ENCODE measurements around the gene HOXA7.

HOXA7 gene

DNA sequence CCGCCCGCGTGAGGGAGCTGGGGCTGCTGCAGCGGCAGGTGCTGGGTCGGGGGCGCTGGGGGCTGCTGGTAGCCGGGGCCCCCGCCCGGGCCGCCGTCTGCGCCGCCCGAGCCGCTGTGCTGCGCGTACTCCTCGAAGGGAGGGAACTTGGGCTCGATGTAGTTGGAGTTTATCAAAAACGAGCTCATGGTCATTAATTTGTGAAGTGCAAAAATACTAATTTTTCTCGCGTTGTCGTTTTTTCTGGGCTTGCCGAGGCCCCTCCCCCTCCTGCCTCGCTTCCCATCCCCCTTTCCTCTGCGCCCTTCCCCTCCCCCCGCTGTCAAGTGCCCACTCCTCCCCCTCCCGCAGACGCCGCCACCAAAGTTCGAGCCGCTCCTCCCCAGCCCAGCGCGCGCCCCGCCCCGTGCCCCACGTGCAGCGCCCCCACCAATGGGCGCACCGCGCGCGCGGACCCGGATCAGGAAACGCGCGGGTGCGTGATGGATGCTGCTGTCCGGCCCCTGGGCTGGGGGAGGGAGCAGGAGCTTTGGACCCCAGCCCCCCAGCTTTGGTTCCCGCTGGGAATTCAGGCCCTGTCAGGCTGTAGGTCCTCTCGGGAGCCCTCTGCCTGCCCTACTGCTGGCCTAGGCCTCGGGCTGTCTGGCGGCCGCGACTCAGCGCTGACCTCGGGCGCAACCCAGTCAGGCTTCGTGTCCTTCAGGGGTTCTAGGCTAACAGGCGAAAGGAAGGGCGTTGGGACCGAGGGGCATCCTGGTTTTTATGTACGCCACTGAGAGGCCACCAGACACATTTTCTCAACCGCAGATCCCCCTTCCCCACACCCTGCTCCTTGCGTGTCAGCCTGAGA lies 25.7 kb downstream of the HOXA7 start, which contains the start of gene HOXA4:
Gene HOXA4, minus strand, starts transcription at position 218 of the 850 bp plus-strand sequence. Its CDS starts 24 bp downstream, at position 194.
- DNase-seq, result peak; percentile 72 to 79

DNA sequence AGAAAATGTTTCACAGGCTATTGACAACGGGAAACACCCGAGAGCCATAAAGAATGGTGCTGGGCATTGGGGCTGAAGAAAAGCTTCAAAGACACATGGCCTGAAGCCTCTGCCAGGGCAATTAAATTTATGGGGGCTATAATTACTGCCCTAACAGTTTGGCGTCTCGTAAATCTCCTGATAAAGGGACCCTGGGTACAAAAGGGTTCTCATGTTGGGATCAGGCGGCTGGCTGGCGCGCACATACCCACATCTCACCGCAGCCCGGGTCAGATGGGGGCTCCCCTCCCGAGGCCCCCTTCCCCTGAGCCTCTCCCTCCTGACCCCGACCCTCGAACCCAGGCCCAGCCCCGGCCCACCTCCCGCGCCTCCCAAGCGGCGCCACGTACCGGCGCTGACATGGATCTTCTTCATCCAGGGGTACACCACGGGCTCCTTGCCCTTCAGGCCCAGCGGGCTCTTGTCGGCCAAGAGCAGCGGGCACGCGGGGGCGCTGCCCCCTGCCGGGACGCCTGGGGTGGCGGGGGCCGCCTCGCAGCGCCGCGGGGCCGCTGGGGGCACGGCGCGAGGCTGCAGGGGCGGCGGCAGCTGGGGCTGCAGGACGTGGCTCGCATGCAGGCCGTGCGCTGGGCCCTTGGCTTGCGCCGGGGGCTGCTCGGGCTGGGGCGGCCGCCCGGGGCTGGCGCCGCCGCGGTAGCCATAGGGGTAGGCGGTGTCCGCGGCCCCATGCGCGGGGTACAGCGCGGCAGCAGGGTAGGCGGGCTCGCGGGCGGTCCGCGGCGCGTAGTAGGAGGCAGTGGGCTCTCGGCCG lies 26.5 kb downstream of the HOXA7 start:
- DNase-seq, result no peak

DNA sequence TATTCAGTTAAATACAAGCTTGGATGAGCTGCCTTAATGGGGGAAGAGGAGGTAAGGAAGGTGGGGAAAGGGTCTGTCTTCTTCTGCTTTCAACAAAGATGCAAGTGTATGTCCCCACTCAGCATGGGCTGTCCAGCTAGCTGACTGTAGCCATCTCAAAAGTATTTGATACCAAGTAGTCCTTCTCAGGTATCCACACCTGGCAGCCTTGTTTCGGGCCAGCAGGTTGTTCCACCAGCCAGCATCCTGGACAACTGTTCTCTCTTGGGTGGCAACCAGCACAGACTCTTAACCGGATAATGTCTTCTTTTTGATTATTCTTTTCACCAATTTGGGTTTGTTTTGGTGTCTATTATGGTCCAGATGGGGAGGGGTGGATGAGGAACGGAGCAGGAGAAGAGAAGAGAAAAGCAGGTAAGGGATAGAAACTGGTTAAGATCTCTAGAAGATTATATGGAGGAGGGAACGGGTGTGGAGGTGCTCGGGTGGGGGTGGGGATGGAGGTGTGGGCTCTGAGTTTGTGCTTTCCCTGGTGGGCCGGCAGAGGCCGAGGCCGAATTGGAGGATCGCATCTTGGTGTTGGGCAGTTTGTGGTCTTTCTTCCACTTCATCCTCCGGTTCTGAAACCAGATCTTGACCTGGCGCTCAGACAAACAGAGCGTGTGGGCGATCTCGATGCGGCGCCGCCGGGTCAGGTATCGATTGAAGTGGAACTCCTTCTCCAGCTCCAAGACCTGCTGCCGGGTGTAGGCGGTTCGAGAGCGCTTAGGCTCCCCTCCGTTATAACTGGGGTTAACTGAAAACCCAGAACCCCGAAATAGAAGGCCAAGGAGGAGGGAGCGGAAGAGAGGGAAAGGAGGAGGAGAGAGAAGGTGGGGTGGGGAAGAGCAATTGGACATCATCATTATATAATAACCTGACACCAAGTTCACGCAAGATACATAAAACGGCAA lies 27.4 kb downstream of the HOXA7 start:
- DNase-seq, result no peak

DNA sequence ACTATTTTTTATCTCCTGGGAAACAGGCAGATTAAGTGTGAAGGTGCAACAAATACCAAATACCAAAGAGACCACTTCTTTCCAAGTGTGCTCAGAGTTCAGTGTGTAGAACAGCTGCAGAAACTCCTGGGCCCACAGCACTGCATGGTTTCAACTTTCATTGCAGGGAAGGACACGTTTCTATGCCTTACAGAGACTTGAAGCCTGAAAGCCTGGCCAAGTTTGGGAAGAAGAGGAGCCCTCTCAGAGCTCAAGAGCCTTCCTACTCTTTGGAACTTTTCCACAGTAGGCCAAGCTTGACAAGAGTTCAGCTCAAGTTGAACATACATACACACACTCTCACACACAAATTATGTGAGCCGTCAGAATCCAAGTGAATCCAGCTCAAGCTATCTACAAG lies 28.4 kb downstream of the HOXA7 start:
- DNase-seq, result no peak

DNA sequence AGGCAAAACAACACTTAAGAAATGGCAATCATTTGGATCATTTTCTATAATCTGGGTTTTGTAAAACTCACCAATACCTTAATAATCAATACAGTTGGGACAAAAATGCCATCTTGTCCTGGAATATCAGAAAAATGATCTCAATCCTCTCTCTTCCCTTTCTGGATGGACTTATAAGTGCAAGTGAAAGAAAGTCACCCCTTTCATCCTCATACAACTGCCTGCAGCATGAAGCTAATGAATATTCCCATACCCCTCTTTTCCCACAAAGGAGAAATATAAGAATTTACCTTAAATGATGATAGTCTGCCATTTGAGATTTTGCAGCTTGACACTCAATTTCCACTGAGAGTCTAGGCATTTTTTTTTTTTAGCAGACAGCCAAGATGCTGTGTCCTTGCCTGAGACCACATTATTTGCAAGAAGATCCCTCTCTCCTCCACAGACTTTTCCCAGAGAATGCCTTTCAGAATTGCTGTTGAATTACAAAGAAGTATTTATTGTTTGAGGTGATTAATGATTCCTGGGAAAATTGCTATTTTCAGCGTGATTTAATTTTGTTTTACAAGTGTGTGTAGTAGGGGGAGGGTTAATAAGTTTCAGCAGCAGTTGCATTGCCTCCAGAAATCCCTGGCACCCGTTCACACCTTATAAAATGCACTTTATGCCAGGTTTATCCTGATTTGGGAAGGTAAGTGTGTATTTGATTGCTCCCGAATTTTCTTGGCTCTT lies 29.7 kb downstream of the HOXA7 start:
- DNase-seq, result no peak

DNA sequence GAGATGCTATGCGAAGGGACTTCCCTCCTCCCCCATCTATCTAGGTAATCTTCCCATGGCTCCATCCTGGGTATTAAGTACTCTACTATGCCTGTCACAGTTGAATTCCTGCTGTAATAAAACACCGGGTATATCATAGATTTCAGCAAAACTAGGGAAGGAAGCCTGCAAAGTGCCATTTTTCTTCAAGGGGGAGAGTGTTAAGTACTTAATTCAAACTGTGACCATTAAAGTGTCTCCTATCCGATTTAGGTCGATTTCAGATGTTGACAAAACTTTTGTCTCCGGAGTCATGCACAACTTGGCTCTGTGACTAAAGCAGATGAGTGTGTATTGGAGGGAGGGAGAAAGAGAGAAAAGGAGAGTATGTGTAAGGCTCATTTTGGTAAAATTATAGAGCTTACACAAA lies 30.5 kb downstream of the HOXA7 start:
- no peak for DNase-seq

DNA sequence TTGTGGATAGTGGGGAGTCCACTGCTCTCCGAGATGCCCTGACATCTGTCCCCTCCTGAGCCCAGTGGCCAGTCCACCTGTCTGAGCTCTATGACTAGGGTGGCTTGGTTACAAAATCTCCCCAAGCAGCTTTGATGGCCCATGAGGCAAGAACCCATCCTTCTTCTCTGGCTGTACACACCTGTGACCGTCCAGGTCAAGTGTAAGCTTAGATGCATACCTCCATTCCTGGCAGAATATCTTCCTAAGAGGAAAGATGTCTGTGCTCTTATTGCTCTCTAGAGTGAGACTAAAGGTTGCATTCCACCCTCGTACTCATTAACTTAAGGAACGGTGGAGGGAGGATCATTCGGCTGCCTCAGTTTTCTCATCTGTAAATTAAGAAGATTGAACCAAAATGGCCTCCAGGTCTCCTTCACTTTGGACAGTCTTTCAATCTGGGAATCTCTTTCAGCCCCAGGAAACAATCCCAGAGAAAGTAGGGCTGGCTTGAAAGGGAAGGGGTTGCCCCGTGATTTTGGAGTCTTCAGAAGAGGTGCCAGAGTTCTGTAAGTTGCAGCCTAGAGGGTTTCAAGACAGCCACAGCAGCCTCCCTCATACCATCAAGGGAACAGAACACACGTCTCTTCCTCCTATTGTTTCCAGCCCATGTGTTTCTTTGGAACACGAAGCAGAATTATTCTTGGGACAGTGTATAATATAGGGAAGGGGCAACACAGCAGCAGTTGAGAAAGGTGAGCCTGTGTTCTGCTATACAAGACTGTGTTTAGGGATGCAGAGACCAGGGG lies 31.4 kb downstream of the HOXA7 start:
- DNase-seq, result no peak

DNA sequence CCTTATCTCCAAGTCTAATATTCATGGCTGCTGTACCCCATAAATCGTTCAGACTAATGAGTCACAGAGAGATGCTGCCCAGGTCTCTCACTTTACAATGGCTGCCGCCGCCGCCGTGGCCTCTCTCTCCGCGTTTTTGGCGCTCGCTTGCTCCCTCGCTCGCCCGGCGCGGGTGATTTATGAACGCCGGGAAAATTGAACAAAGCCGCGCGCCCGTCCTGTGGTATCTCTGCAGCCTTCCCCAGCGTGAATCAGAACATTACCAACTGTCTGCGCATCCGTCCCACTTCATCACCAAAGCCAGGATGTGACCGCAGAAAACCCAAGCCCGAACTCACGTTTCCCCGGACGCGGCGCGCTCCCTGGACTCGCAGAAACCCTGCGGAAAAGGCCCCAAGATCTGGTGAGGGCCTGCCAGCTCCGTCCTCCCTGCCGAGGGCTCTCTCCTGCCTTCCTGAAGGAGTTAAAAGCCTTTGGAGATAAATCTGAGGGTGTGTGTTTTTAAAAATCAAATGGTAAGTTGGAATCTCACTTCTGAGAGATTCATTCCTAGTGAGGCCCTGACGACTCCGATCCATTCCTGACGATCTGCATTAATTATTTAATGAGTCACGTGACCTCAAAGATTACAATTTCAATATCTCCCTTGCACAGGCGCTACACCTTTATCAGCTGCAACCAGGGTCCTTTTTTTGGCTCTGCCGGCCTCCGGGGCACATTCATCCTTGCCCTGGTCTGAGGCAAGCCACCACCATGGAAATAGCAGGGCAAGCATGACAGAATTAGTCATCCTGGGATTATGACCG lies 32.2 kb downstream of the HOXA7 start:
- no peak for DNase-seq

DNA sequence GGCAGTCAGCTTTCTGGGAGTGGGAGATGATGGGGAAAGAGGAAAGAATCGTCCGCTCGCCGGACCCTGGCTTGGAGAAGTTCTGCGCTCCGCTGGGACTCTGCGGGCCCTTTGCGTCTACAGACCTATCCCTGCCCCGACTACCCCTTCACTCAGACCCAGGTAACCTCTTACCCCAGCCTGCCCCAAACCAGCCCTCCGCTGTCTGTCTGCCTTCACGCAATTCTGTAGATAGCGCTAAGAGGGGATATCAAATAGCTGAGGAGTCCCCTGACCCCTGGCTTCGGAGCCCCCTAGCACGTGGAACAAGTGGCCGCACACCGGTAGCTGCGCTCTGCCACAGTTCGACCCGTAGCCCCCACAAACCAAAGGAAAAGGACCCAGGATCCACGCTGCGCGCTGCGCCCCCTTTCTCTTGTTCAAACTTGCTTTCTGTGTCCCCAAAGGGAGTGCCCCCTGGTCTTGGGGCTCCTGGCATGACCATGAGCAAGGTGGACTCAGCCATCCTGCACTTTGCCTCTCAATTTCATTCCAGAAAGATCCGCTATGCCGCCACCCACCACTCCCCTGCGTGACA lies 32.9 kb downstream of the HOXA7 start:
- no peak for DNase-seq

DNA sequence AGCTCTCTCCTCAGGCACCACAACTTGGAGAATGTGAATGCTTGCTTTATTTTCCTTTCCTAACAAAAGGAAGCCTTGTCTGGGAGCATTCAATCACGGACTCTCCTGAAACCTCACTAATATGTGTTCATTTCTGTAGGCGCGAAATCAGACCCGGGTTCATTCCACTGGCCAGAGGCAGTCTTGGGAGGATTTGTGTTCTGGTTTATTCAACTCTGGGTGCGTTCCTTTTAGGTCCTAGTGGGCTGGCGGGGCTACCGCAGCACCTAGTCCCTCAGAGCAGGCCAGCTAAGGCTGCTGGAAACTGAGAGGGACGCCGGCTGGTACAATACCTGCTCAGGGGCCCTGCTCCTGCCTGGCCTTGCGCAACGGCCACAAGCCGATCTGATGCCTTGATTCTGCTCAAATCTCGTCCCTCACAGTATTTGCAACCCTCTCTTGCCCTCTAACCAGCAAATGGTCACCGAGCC lies 33.4 kb downstream of the HOXA7 start:
- DNase-seq, result no peak

DNA sequence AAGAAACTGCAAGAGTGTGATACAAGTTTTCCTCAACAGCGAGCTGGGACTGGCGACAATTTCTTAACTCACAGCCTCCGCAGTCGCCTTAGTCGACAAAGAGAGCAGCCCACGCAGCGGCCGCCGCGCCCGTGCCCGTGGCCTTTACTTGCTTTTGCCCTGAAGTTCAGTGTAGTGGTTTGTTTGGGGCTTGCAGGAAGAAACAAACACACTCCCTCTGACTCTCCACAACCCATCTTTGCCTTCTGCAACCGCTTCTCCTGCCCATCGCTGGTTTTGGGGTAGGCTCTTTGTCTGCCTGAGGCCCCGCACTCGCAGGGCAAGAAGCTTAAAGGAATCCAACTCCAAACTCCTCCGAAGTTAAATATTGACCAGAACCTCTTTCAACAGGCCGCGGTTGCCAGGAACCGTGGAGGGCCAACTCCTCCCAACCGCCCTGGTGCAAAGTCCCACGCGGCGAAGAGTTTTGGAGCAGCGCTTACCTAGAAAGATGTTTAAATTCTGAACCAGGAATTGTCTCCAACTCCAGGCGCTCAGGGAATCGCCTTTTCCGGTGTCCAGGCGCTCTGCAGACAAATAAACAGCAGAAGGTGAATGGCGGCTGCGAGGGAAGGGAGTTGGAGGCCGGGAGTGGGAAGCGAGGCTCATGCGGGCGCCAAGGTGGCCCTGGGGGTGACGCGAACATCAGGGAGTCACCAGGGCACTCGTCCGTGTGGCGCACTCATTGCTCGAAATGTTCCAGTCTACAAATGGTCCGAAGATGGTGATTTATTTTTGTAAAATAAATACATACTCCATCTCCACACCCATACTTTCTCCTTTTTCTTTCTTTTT lies 34.2 kb downstream of the HOXA7 start:
- no peak for DNase-seq

DNA sequence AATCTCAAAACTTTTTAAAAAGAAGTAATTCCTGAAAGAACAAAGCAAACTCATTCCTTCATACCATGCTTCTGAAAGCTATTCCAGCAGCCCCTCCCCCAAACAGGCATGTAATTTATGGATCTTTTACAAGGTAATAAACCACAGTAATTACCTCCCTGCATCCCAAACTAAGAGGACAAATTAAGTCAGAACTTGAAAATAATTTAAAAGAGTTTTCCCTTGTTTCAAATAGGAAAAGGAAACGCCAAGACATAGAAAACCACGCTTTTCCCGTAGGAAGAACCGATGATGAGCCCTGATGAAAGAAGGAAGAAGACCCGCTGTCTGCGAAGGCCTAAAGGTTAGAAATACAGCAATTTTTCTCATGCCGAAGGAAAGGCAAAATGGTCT lies 34.8 kb downstream of the HOXA7 start:
- no peak for DNase-seq

DNA sequence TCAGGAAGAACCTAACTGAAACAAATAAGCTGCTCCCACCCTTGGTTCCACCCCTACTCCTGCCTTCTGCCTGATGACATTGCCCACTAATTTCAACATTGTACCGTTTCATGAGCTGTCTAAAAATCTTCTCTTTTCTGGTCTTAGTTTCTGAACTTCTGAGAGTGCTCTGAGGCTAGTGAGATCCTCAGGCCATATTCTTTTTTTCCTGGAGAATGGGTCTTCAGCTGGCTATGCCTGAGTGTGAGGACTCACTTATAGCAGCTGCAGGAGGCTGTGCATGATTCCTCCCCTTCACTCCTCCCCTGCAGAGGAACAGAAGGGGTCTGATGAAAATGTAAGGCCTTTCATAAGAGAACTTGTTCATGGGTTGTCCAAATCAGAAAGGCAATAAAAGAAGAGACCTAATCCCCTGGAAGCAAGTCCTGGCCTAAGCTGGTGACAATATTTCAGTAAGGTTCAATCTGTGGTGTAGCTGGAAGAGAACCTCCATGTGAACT lies 37.0 kb downstream of the HOXA7 start:
- DNase-seq, result no peak

DNA sequence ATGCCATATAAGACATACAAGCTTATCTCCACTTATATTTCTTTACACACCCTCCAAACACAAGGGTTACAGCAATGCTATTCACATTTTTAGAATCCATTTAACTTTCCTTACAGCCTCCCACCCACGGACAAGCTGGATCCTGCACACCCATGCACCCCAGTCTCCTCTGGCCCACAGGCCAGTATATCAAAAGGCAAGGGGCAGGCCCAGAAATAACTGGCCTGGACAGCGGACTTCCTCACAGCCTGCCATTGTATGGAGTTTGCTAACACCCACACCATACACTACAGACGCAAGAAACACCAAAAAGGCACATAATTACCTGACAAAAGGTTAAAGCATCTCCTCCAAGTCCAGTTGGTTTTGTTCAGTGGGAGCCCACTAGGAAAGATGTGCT lies 37.9 kb downstream of the HOXA7 start:
- DNase-seq, result no peak

DNA sequence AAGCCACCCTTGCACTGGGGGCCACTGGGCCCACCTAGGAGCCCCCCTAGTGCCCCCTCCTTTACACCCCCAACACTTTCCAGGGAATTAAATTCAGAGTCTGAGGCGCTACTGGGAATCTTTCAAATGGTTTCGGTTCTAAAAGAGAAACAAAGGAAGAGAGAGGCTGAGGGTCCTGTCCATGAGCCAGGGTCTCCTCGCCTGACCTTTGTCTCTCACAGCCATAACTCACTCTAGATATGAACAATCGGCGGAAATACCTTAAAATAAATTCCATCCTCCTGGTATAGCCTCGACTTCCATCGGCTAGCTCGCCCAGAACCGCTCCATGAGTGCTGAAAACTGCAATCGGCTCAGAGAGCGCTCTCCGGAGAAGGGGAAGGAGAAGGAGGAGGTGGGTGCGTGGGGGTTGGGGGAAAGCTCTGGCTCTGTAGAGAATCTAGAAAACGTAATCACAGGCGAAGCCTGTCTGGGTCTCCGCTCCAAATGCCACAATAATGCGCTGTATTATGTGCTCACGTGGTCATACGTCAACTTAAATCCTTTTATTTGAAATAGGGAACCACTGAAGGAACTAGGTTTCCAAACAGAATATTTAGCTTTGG lies 38.5 kb downstream of the HOXA7 start:
- DNase-seq, result no peak

DNA sequence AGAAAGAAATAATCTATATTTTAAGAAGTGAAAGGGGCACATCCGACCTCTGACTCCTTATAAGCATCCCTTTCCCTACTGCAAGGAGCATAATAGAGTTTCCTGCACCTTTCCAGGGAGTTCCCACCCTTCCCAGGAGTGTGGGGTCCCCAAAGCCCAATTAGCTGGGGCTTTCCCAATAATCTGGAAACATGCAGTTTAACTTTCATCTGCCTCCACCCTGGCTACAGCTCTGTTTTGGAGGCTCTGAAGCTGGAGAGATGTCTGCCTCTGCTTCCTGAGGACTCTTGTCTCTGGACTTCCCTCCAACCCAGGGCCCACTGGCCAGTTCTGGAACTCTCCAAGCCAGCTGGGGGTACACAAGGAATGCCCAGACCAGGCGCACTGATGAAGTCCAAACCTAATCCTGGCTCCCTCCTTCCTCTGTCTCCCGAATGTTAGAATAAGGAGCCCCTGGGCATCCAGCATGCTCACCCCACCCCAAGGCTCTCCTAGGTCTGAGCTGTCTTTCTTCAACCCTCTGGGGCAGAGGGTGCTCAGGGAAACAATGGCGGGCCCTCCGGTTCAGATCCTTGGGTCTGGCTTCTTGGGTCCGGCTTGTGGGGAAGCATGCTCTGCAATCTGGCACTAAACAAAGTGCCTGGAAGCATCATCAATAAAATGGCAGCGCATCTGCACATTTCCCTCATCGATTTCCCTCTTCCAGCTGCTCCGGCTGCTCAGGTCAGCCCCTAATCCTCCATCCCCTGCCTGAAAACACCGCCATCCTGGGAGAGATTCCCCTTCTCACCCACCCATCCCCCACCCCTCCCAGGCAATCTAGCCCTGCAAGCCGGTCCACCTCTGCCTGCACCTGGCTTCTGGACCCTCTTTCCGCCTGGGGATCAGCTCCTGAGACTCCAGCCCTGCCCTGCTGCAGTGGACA lies 39.3 kb downstream of the HOXA7 start:
- DNase-seq, result no peak

Measured in stimulated activated CD4-positive, alpha-beta T cell treated with anti-CD3 and anti-CD28 coated beads, Interleukin-2, amount 100 ng/mL, for 24 hours (primary cell).